NCI-H187 treated with DMSO at 0.1 percent for 48 hours (cell line): Measurements from ENCODE around the gene BMERB1.
"Not testable (repeated sequence)": the region's sequence is repeated elsewhere in the genome, so short reads cannot be mapped to it uniquely, and the experiment has no call there.

Source experiments
- DNase-seq: peaks from one replicate; lab custom pipeline; 2025; lab: John Stamatoyannopoulos, UW

BMERB1 gene

GRCh38 chr16:15434425-15435215, at the start of gene BMERB1:
Gene BMERB1 (plus strand): TSS chr16:15434588. CDS start chr16:15434654, 66 bp downstream.
- DNase-seq, result no peak

- not testable (repeated sequence) for DNase-seq
These were observed 46.3 kb upstream of the BMERB1 start for GRCh38 chr16:15388060-15388459.

GRCh38 chr16:15389916-15390315, 44.5 kb upstream of the BMERB1 start:
- not testable (repeated sequence) for DNase-seq

GRCh38 chr16:15393025-15393424, 41.4 kb upstream of the BMERB1 start:
- not testable (repeated sequence) for DNase-seq

- DNase-seq, result not testable (repeated sequence)
These were observed 38.5 kb upstream of the BMERB1 start, which contains the start of gene MPV17L for GRCh38 chr16:15395631-15396508. Gene MPV17L (plus strand): TSS chr16:15395754. CDS start chr16:15395898, 144 bp downstream.

GRCh38 chr16:15396509-15396829, 37.9 kb upstream of the BMERB1 start:
- DNase-seq, result not testable (repeated sequence)

GRCh38 chr16:15396948-15397594, 37.3 kb upstream of the BMERB1 start:
- DNase-seq, result no peak

GRCh38 chr16:15398618-15399316, 35.6 kb upstream of the BMERB1 start:
- DNase-seq, result no peak

- DNase-seq, result no peak
These were observed 35.1 kb upstream of the BMERB1 start for GRCh38 chr16:15399317-15399716.

- not testable (repeated sequence) for DNase-seq
These were observed 34.1 kb upstream of the BMERB1 start for GRCh38 chr16:15400314-15400713.

GRCh38 chr16:15401972-15402371, 32.4 kb upstream of the BMERB1 start:
- no peak for DNase-seq

- no peak for DNase-seq
These were observed 30.9 kb upstream of the BMERB1 start for GRCh38 chr16:15403392-15403995.

- DNase-seq, result not testable (repeated sequence)
These were observed 30.3 kb upstream of the BMERB1 start for GRCh38 chr16:15404091-15404490.

- DNase-seq, result no peak
These were observed 29.6 kb upstream of the BMERB1 start for GRCh38 chr16:15404792-15405191.

- DNase-seq, result not testable (repeated sequence)
These were observed 26.6 kb upstream of the BMERB1 start for GRCh38 chr16:15407756-15408155.

- not testable (repeated sequence) for DNase-seq
These were observed 24.9 kb upstream of the BMERB1 start for GRCh38 chr16:15409476-15409875.

GRCh38 chr16:15415511-15415985, 18.8 kb upstream of the BMERB1 start:
- no peak for DNase-seq

GRCh38 chr16:15417197-15417596, 17.2 kb upstream of the BMERB1 start:
- DNase-seq, result no peak

- no peak for DNase-seq
These were observed 16.2 kb upstream of the BMERB1 start for GRCh38 chr16:15418206-15418605.

- not testable (repeated sequence) for DNase-seq
These were observed 12.7 kb upstream of the BMERB1 start for GRCh38 chr16:15421696-15422095.

- DNase-seq, result no peak
These were observed 12.2 kb upstream of the BMERB1 start for GRCh38 chr16:15422222-15422621.
